CD4-positive, alpha-beta T cell (primary cell): Measurements from ENCODE around the gene CD200. TPM values are rescaled to one million over a fixed set of nuclear protein-coding genes. Genes with fewer than 3 reads are reported as not detected.

ENCODE experiments used
- ATAC-seq: fragments of 200-7000 bp; cut with Tn5 transposase; one replicate; pipeline ENCODE4 v1.10.0; 2022; ENCODE audit warnings: mild to moderate bottlenecking; ENCODE audit not compliant: poor library complexity
- CTCF ChIA-PET: fragments of 350-600 bp; sonication (Branson Sonifier 250); formaldehyde crosslinking; loops from one replicate; lab custom pipeline; 2021; ENCODE audit warnings: antibody characterized with exemption, inconsistent platforms; lab: Charles Lee
- POLR2A ChIA-PET: fragments of 350-600 bp; sonication (Branson Sonifier 250); formaldehyde crosslinking; loops from one replicate; lab custom pipeline; 2021; ENCODE audit warnings: antibody characterized with exemption, inconsistent platforms; lab: Charles Lee
- DNase-seq, 14 experiments: peaks; one replicate each; pipeline ENCODE4 v3.0.0-alpha.2; 2013 to 2020; ENCODE audit warnings: mixed read lengths in 2 of 14
- H3K27ac ChIP-seq, 2 donors: one replicate each; pipeline versions ENCODE4 v1.5.1 to v1.7.0; 2013; ENCODE audit warnings: low read length in 2 of 2, low read depth in 1 of 2, mild to moderate bottlenecking in 1 of 2
- H3K27me3 ChIP-seq, 2 experiments: 1 replicate in 1 of 2; 2 replicates in 1 of 2; pipeline versions ENCODE4 v1.6.1 to v1.7.0; 2013; ENCODE audit warnings: low read length in 2 of 2, control low read depth in 1 of 2, mild to moderate bottlenecking in 1 of 2, moderate library complexity in 1 of 2; ENCODE audit not compliant: insufficient read depth in 2 of 2, control insufficient read depth in 1 of 2
- H3K36me3 ChIP-seq: one replicate; pipeline ENCODE4 v1.6.1; 2013; ENCODE audit warnings: low read length, control low read depth; ENCODE audit not compliant: insufficient read depth
- H3K4me1 ChIP-seq: one replicate; pipeline ENCODE4 v1.6.1; 2013; ENCODE audit warnings: low read length, control low read depth; ENCODE audit not compliant: insufficient read depth
- H3K4me3 ChIP-seq: one replicate; pipeline ENCODE4 v1.5.1; 2013; ENCODE audit warnings: mild to moderate bottlenecking, low read length, moderate library complexity
- H3K9me3 ChIP-seq, 2 experiments: 1 replicate in 1 of 2; 2 replicates in 1 of 2; pipeline versions ENCODE4 v1.6.1 to v1.7.0; 2013; ENCODE audit warnings: low read length in 2 of 2, mild to moderate bottlenecking in 2 of 2, control low read depth in 1 of 2, moderate library complexity in 1 of 2; ENCODE audit not compliant: control insufficient read depth in 1 of 2, insufficient read depth in 1 of 2
- H3K27ac Mint-ChIP-seq: one replicate; pipeline ENCODE4 v1.8.0; 2020; ENCODE audit warnings: mixed read lengths
- H3K27me3 Mint-ChIP-seq: one replicate; pipeline ENCODE4 v1.8.0; 2021; ENCODE audit warnings: mixed read lengths
- H3K36me3 Mint-ChIP-seq: one replicate; pipeline ENCODE4 v1.8.0; 2021; ENCODE audit warnings: low read depth, mixed read lengths
- H3K4me1 Mint-ChIP-seq: one replicate; pipeline ENCODE4 v1.8.0; 2021; ENCODE audit warnings: low read depth, mixed read lengths
- H3K4me3 Mint-ChIP-seq: one replicate; pipeline ENCODE4 v1.8.0; 2020; ENCODE audit warnings: mild to moderate bottlenecking, mixed read lengths
- H3K9me3 Mint-ChIP-seq: one replicate; pipeline ENCODE4 v1.8.0; 2020; ENCODE audit warnings: mixed read lengths
- intact Hi-C, 2 experiments: fragments of 100-400 bp; cut with DNase I in 1 of 2; cut with micrococcal nuclease in 1 of 2; formaldehyde crosslinking; loops; one replicate each; pipeline versions ENCODE4 v1.15.1 to v1.9.0; 2023 to 2025; cut with DNase I, micrococcal nuclease
- total RNA-seq, 174 experiments: library from RNA in 2 of 174; stranded (reverse) in 2 of 174; gene quantifications; one replicate each; pipeline ENCODE4 v1.2.3 and lab custom pipeline; 2021 to 2026
- TF ChIP-seq, protein P1 (sequence below): fragments of 200-600 bp; IDR thresholded peaks from one replicate; pipeline ENCODE4 v1.8.0; 2022; ENCODE audit warnings: antibody characterized with exemption, mild to moderate bottlenecking

The CD200 gene
- total RNA-seq, 2 experiments from 2014 or later = 5.2 to 6.9 TPM

DNA sequence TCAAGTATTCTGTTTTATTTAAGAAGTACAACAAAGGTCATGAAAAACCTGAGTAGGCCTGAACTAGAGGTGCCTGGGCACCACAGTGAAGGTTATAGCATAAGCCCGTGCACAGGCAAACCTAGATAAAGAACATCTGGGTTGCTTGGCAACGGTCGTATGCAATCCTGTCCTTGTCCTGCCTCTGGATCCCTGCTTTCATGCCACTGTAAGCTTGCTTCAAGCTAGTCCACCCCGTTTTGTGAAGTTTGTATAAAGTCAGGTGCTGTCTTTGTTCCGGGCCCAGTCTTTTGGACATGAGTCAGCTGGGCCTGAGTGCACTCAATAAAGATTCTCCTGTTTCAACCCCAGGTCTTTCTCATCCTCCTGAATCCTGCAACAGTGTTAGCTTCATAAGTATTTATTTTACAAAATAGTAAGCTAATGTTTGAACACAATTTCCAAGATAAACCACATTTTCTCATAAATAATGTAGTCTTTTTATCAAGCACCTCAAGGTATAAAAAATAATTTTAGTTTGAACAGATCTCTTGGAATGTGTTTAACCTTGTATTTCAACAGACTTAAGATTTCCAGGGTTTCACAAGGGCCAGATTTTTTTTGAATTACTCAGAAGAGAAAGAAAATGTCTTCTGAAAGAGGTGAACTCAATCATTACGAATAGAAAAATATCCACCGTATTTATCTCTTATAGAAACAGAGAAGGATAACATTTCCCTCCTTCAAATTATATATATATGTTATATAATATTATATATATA is 24.6 kb upstream of the CD200 start:
- no peaks in the 10 kb centered on the region for H3K36me3 ChIP-seq
- Mint-ChIP-seq H3K4me3 (no peak overlapping the region), H3K27ac (no peak overlapping the region), H3K4me1 (no peaks in the 10 kb centered on the region), H3K36me3 (no peaks in the 10 kb centered on the region), H3K9me3 (no peaks in the 10 kb centered on the region), H3K27me3 (no peaks in the 10 kb centered on the region)
- CTCF ChIA-PET = interaction anchor here (0.6 kb wide), 1 partner anchor 145 kb away, joined by 4 read pairs; no protein-coding TSS in a partner anchor
- intact Hi-C loops = loop anchor here in 1 of 2 experiments (10.0 kb wide), 1 partner anchor 174 kb away; the partner anchor contains the start of gene GCSAM
- DNase-seq (no peak), ATAC-seq (no peak)
- no peak overlapping the region for H3K27ac ChIP-seq
- TF ChIP-seq, protein P1, sequence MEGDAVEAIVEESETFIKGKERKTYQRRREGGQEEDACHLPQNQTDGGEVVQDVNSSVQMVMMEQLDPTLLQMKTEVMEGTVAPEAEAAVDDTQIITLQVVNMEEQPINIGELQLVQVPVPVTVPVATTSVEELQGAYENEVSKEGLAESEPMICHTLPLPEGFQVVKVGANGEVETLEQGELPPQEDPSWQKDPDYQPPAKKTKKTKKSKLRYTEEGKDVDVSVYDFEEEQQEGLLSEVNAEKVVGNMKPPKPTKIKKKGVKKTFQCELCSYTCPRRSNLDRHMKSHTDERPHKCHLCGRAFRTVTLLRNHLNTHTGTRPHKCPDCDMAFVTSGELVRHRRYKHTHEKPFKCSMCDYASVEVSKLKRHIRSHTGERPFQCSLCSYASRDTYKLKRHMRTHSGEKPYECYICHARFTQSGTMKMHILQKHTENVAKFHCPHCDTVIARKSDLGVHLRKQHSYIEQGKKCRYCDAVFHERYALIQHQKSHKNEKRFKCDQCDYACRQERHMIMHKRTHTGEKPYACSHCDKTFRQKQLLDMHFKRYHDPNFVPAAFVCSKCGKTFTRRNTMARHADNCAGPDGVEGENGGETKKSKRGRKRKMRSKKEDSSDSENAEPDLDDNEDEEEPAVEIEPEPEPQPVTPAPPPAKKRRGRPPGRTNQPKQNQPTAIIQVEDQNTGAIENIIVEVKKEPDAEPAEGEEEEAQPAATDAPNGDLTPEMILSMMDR = no peak
- H3K4me1 ChIP-seq = peaks cover 13% of the 10 kb centered on the region
- H3K9me3 ChIP-seq = no peaks in the 10 kb centered on the region
- H3K27me3 ChIP-seq = no peaks in the 10 kb centered on the region
- POLR2A ChIA-PET = interaction anchor here (0.6 kb wide), 1 partner anchor 11 kb away, joined by 4 read pairs; no protein-coding TSS in a partner anchor
- H3K4me3 ChIP-seq = no peak overlapping the region

DNA sequence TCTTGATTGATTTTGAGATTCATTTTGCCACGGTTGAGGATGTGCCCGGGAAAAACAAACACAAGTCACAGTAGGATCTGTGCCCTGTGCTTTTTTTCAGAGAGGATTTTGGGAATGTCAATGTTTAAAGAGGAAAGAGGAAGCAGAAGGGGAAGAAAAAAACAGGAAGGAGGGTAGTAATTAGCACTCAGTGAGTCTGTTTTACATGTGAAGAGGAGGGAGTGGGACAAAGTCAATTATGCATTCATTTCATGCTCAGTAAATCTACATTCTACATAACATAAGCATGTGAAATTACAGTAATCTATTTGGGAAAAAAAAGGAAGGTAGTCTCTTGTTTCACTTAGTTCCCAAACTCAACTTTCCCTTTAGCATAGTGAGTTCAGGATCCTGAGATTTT is 18.3 kb upstream of the CD200 start:
- H3K9me3 Mint-ChIP-seq = no peaks in the 10 kb centered on the region
- intact Hi-C loops = no loop called here
- ChIA-PET POLR2A (no interaction called here), CTCF (interaction anchor here (0.9 kb wide), 1 partner anchor 10 kb away, joined by 3 read pairs; no protein-coding TSS in a partner anchor)
- no peaks in the 10 kb centered on the region for H3K9me3 ChIP-seq
- TF ChIP-seq, protein P1 = no peak
- H3K36me3 Mint-ChIP-seq = no peaks in the 10 kb centered on the region
- DNase-seq = no peak
- no peaks in the 10 kb centered on the region for H3K27me3 Mint-ChIP-seq
- no peak overlapping the region for H3K4me3 Mint-ChIP-seq
- H3K27ac ChIP-seq = no peak overlapping the region
- H3K27me3 ChIP-seq = no peaks in the 10 kb centered on the region
- no peaks in the 10 kb centered on the region for H3K4me1 ChIP-seq
- H3K4me3 ChIP-seq = no peak overlapping the region
- H3K27ac Mint-ChIP-seq = no peak overlapping the region
- H3K36me3 ChIP-seq = no peaks in the 10 kb centered on the region
- no peaks in the 10 kb centered on the region for H3K4me1 Mint-ChIP-seq
- no peak for ATAC-seq

DNA sequence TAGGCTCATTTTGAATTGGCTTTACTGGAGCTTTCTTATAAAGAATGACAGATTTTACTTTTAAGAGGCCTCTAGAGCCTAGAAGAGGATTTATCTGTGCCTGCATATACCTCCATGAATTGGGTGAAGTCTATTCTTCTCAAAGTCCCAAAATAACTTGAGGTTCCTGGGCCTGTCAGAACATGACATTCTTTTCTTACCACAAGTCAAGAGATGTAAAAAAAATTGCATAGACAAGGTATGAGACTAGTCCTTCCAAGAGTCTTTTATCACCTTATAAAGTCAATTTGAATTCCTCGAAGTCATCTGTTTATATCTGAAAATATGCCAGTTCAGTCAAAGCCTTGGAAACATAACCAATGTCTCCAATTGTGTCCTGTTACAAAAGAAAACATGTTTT is 17.2 kb upstream of the CD200 start:
- Mint-ChIP-seq H3K27ac (no peak overlapping the region), H3K36me3 (no peaks in the 10 kb centered on the region), H3K9me3 (no peaks in the 10 kb centered on the region), H3K4me1 (no peaks in the 10 kb centered on the region), H3K4me3 (no peak overlapping the region), H3K27me3 (no peaks in the 10 kb centered on the region)
- DNase-seq = no peak
- H3K36me3 ChIP-seq = no peaks in the 10 kb centered on the region
- POLR2A ChIA-PET = interaction anchor here (1.0 kb wide), 1 partner anchor 12 kb away, joined by 3 read pairs; no protein-coding TSS in a partner anchor
- intact Hi-C loops = no loop called here
- H3K27ac ChIP-seq = no peak overlapping the region
- TF ChIP-seq, protein P1 = no peak
- ATAC-seq = no peak
- CTCF ChIA-PET = no interaction called here
- H3K27me3 ChIP-seq = no peaks in the 10 kb centered on the region
- H3K9me3 ChIP-seq = no peaks in the 10 kb centered on the region
- H3K4me1 ChIP-seq = no peaks in the 10 kb centered on the region
- no peak overlapping the region for H3K4me3 ChIP-seq
